ENCODE results near the gene NAB1. TPM values are rescaled to one million over a fixed set of nuclear protein-coding genes. Genes with fewer than 3 reads are reported as not detected.
A peak's percentile ranks its signal among the peaks of the same experiment; 100 is the strongest.

NAB1 gene
- total and polyA plus RNA-seq, 2 donors from 2014 or later: 10.4 to 45.0 TPM

DNA sequence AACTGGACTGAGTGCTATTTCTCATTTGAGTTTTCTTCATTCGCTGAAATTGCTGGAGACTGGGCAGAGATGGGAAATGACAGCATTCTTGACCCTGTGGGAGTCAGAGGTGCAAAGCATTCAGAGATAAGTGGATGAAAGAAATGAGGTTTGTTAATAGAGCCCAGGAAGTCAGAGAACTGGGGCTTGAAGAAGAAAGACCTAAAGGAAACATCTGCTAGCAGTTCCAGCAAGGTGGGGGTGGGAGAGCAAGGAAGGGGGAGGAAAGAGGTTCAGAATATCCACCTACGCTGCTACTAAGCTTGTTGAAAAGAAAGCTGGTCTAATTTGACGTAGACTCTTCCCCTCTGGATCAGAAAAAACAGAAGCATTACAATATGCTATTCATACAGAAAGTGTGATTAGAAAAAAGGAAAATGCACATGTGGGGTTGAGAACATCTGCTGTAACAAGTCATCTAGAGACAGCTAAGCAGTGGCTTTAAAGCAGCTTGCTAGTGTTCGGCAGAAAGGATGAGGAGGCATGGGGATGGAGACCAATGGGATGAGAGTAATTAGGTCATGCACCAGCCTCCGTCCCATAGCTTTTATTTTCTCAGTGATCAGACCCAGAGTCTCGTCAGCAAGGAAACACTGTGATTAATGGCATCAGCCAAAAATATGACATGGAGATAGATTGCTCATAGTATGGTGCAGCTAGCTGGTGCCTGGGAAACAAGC lies 29.7 kb downstream of the NAB1 start:
- Histone ChIP-seq H3K36me3 (ENCODE audit: control insufficient read depth in 2 of 3, insufficient read depth in 3 of 3, low read length in 3 of 3) (no peaks in the 10 kb centered on the region), H3K27ac (ENCODE audit: low read depth in 2 of 2, low read length in 2 of 2) (no peak overlapping the region), H3K4me1 (ENCODE audit: control insufficient read depth in 2 of 3, insufficient read depth in 2 of 3, low read depth in 1 of 3, low read length in 3 of 3) (no peaks in the 10 kb centered on the region), H3K27me3 (ENCODE audit: control insufficient read depth, insufficient read depth, low read length) (no peaks in the 10 kb centered on the region), H3K9me3 (ENCODE audit: control insufficient read depth in 2 of 3, insufficient read depth in 1 of 3, low read length in 3 of 3) (no peaks in the 10 kb centered on the region), H3K4me3 (ENCODE audit: low read length in 3 of 3) (no peak overlapping the region), H3K9ac (ENCODE audit: low read length in 3 of 3) (no peak overlapping the region)
- TF ChIP-seq, protein P1, sequence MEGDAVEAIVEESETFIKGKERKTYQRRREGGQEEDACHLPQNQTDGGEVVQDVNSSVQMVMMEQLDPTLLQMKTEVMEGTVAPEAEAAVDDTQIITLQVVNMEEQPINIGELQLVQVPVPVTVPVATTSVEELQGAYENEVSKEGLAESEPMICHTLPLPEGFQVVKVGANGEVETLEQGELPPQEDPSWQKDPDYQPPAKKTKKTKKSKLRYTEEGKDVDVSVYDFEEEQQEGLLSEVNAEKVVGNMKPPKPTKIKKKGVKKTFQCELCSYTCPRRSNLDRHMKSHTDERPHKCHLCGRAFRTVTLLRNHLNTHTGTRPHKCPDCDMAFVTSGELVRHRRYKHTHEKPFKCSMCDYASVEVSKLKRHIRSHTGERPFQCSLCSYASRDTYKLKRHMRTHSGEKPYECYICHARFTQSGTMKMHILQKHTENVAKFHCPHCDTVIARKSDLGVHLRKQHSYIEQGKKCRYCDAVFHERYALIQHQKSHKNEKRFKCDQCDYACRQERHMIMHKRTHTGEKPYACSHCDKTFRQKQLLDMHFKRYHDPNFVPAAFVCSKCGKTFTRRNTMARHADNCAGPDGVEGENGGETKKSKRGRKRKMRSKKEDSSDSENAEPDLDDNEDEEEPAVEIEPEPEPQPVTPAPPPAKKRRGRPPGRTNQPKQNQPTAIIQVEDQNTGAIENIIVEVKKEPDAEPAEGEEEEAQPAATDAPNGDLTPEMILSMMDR (IDR thresholded peaks at IDR 0.05; ENCODE audit: borderline replicate concordance, extremely low read depth, insufficient read depth): no peak
- intact Hi-C loops (cut with DNase I): no loop called here
- FAIRE-seq: no peak
- peak in 1 of 5 donors; percentile 34 for DNase-seq

DNA sequence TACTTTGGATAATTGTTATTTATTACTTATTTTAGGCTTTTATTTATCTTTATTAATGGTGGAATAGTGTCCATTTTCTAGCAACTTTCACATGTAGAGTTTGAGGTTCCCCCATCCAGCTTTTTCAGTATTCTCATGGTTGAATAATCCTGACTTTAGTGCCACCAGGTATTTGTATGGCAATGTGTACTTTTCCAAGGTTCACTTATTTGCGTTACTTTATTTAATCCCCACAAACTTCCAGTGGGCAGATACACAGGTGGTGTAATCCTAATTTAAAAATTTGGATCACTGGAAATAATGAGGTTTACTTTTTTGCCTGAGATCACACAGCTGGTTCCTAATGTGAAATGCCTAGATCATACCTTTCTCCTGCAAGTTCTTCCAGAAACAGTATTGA lies 30.5 kb downstream of the NAB1 start:
- DNase-seq (no peak), FAIRE-seq (no peak)
- H3K9me3 ChIP-seq (ENCODE audit: control insufficient read depth in 2 of 3, insufficient read depth in 1 of 3, low read length in 3 of 3): no peaks in the 10 kb centered on the region
- H3K27ac ChIP-seq (ENCODE audit: low read depth in 2 of 2, low read length in 2 of 2): no peak overlapping the region
- H3K4me3 ChIP-seq (ENCODE audit: low read length in 3 of 3): no peak overlapping the region
- H3K4me1 ChIP-seq (ENCODE audit: control insufficient read depth in 2 of 3, insufficient read depth in 2 of 3, low read depth in 1 of 3, low read length in 3 of 3): no peaks in the 10 kb centered on the region
- intact Hi-C loops (cut with DNase I): no loop called here
- H3K9ac ChIP-seq (ENCODE audit: low read length in 3 of 3): no peak overlapping the region
- H3K27me3 ChIP-seq (ENCODE audit: control insufficient read depth, insufficient read depth, low read length): no peaks in the 10 kb centered on the region
- no peaks in the 10 kb centered on the region for H3K36me3 ChIP-seq (ENCODE audit: control insufficient read depth in 2 of 3, insufficient read depth in 3 of 3, low read length in 3 of 3)
- TF ChIP-seq, protein P1 (IDR thresholded peaks at IDR 0.05; ENCODE audit: borderline replicate concordance, extremely low read depth, insufficient read depth): no peak

DNA sequence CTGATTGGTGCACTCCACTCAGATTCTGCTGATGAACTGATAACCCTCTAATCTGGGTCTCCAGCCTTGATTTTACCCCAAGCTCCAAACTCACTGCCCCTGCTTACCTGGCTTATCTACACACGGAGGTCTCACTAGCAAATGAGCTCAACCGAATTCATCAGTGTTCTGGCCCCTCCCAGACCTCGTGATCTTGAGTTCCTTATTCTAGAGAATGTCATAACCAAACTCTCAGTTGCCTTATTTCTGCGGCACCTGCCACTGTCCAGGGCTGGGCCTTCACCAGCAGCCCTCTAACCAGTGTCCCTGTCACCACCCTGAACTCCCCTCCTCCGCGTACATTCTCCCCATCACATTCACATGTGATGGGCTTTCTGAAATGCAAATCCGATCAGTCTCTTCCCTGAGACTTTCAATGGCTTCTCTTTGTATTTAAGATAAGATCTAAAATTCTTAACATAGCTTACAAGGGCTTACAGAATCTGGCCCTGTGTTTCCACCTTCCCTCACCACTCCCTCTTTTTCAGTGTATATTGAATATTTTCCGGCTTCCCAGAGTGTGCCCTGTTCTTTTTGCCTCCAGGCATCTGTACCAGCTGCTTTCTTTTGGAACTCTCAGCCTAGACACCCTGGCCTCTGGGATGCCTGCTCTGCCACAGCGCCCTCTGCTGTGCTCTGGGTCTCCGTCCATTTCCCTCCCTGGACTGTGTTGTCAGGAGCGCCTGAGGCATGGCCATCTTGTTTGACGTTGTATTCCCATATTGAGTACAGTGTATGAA lies 31.1 kb downstream of the NAB1 start:
- Histone ChIP-seq H3K27ac (ENCODE audit: low read depth in 2 of 2, low read length in 2 of 2) (no peak overlapping the region), H3K4me3 (ENCODE audit: low read length in 3 of 3) (no peak overlapping the region)
- DNase-seq: peak; percentile 50 to 70 (median 55)

More for the DNA sequence above, 31.1 kb downstream of the NAB1 start:
- Histone ChIP-seq H3K9me3 (ENCODE audit: control insufficient read depth in 2 of 3, insufficient read depth in 1 of 3, low read length in 3 of 3) (no peaks in the 10 kb centered on the region), H3K4me1 (ENCODE audit: control insufficient read depth in 2 of 3, insufficient read depth in 2 of 3, low read depth in 1 of 3, low read length in 3 of 3) (no peaks in the 10 kb centered on the region), H3K9ac (ENCODE audit: low read length in 3 of 3) (no peak overlapping the region), H3K27me3 (ENCODE audit: control insufficient read depth, insufficient read depth, low read length) (no peaks in the 10 kb centered on the region), H3K36me3 (ENCODE audit: control insufficient read depth in 2 of 3, insufficient read depth in 3 of 3, low read length in 3 of 3) (no peaks in the 10 kb centered on the region)
- intact Hi-C loops (cut with DNase I): no loop called here
- no peak for FAIRE-seq
- TF ChIP-seq, protein P1 (IDR thresholded peaks at IDR 0.05; ENCODE audit: borderline replicate concordance, extremely low read depth, insufficient read depth): peak; percentile 40

All from kidney (tissue), 14 donors.